A549 (cell line): ENCODE data around the gene KDELR3. TPM values are rescaled to one million over a fixed set of nuclear protein-coding genes. Genes with fewer than 3 reads are reported as not detected.
A peak's percentile ranks its signal among the peaks of the same experiment; 100 is the strongest.

Source experiments
- ATAC-seq, 2 experiments: fragments of 200-7000 bp in 1 of 2; fragments of >200 bp in 1 of 2; cut with Nextera tagmentation in 1 of 2; cut with Tn5 transposase in 1 of 2; 3 replicates each; pipeline versions ENCODE4 v1.8.0 to v1.9.1; 2018 to 2020; ENCODE audit warnings: mild to moderate bottlenecking in 1 of 2, moderate library complexity in 1 of 2
- CTCF ChIA-PET: fragments of 300-600 bp; sonication (Branson Sonifier 250); formaldehyde crosslinking; extraction: SDS; loops from one replicate; lab custom pipeline; 2021; ENCODE audit warnings: antibody characterized with exemption, inconsistent platforms; lab: Yijun Ruan, JAX
- POLR2A ChIA-PET: fragments of 350-600 bp; formaldehyde crosslinking; extraction: SDS; loops from one replicate; lab custom pipeline; 2021; ENCODE audit warnings: antibody characterized with exemption, inconsistent platforms; lab: Yijun Ruan, JAX
- DNase-seq, 2 experiments: peaks; one replicate each; pipeline versions ENCODE4 v3.0.0 to v3.0.0-alpha.2; 2011 to 2016; ENCODE audit warnings: low read depth in 1 of 2, low spot score in 1 of 2
- FAIRE-seq: peaks from 2 replicates; lab custom pipeline; 2011; peaks lifted over from hg19 to GRCh38; lab: Jason Lieb, UNC
- H3K27ac ChIP-seq, 2 experiments: fragments of >200 bp; sonication (Bioruptor Twin); formaldehyde crosslinking; 3 replicates each; pipeline ENCODE4 v1.5.1; 2016 to 2017
- H3K4me1 ChIP-seq: fragments of >200 bp; sonication (Bioruptor Twin); formaldehyde crosslinking; 3 replicates; pipeline ENCODE4 v1.6.1; 2016
- H3K4me2 ChIP-seq: fragments of >200 bp; sonication (Bioruptor Twin); formaldehyde crosslinking; 3 replicates; pipeline ENCODE4 v1.6.1; 2016
- H3K4me3 ChIP-seq: fragments of >200 bp; sonication (Bioruptor Twin); formaldehyde crosslinking; 3 replicates; pipeline ENCODE4 v1.5.1; 2016
- H3K9me3 ChIP-seq: fragments of >200 bp; sonication (Bioruptor Twin); formaldehyde crosslinking; 3 replicates; pipeline ENCODE4 v1.6.1; 2016
- CBX8 ChIP-seq: fragments of 200-600 bp; sonication (generic); IDR thresholded peaks from 2 replicates; pipeline ENCODE4 v1.6.1; 2016
- CHD2 ChIP-seq: fragments of 150-350 bp; IDR thresholded peaks from 2 replicates; pipeline ENCODE4 v1.6.1; 2014; ENCODE audit warnings: low read length; ENCODE audit not compliant: partially characterized antibody
- CHD4 ChIP-seq: fragments of 200-600 bp; sonication (generic); IDR thresholded peaks from 2 replicates; pipeline ENCODE4 v1.6.1; 2016; ENCODE audit warnings: antibody characterized with exemption, mild to moderate bottlenecking, borderline replicate concordance
- EHMT2 ChIP-seq: fragments of 200-600 bp; sonication (generic); IDR thresholded peaks from 2 replicates; pipeline ENCODE4 v1.6.1; 2016; ENCODE audit warnings: antibody characterized with exemption, low read depth, mild to moderate bottlenecking, moderate library complexity
- ESRRA ChIP-seq: fragments of 150-350 bp; IDR thresholded peaks from 2 replicates; pipeline ENCODE4 v1.6.1; 2014; ENCODE audit warnings: mild to moderate bottlenecking, low read length, borderline replicate concordance
- FOSB ChIP-seq: fragments of 250-450 bp; sonication (Bioruptor Pico); IDR thresholded peaks from 2 replicates; pipeline ENCODE4 v1.5.0; 2020; ENCODE audit warnings: mild to moderate bottlenecking, moderate library complexity
- FOSL2 ChIP-seq, 2 experiments: fragments of 450-650 bp in 1 of 2; fragments of >200 bp in 1 of 2; sonication (Bioruptor Twin) in 1 of 2; formaldehyde crosslinking; IDR thresholded peaks; 2 replicates each; pipeline versions ENCODE4 v1.5.0 to v1.6.1; 2016 to 2020; ENCODE audit warnings: mild to moderate bottlenecking in 1 of 2, moderate library complexity in 1 of 2
- FOXS1 ChIP-seq: fragments of 250-450 bp; sonication (Bioruptor Pico); IDR thresholded peaks from 2 replicates; pipeline ENCODE4 v1.5.0; 2020; ENCODE audit warnings: mild to moderate bottlenecking, moderate library complexity
- HDAC2 ChIP-seq: fragments of 200-600 bp; sonication (generic); IDR thresholded peaks from 2 replicates; pipeline ENCODE4 v1.6.1; 2016
- HOXB13 ChIP-seq: fragments of 250-450 bp; sonication (Bioruptor Pico); IDR thresholded peaks from 2 replicates; pipeline ENCODE4 v1.5.0; 2020; ENCODE audit warnings: low read depth, mild to moderate bottlenecking, moderate library complexity
- KDM1A ChIP-seq: fragments of 200-600 bp; sonication (generic); IDR thresholded peaks from 2 replicates; pipeline ENCODE4 v1.6.1; 2016; ENCODE audit warnings: low read depth, mild to moderate bottlenecking
- KDM5A ChIP-seq: fragments of 200-600 bp; sonication (generic); IDR thresholded peaks from 2 replicates; pipeline ENCODE4 v1.6.1; 2016; ENCODE audit warnings: antibody characterized with exemption, mild to moderate bottlenecking
- MAFK ChIP-seq: fragments of 450-650 bp; IDR thresholded peaks from 2 replicates; pipeline ENCODE4 v1.6.1; 2014; ENCODE audit not compliant: partially characterized antibody
- MAX ChIP-seq: IDR thresholded peaks from 2 replicates; pipeline ENCODE4 v1.6.1; 2012
- NFE2L2 ChIP-seq: fragments of 150-350 bp; conservative IDR thresholded peaks from 2 replicates; pipeline ENCODE4 v1.6.1; 2014; ENCODE audit warnings: low read length
- PBX3 ChIP-seq: IDR thresholded peaks from 2 replicates; pipeline ENCODE4 v1.6.1; 2012
- POLR2AphosphoS2 ChIP-seq: conservative IDR thresholded peaks from 2 replicates; pipeline ENCODE4 v1.6.1; 2012; ENCODE audit warnings: low read length, improper control_type of control experiment, inconsistent platforms
- RAD21 ChIP-seq, 2 experiments: fragments of >200 bp in 1 of 2; sonication (Bioruptor Twin) in 1 of 2; formaldehyde crosslinking in 1 of 2; IDR thresholded peaks in 1 of 2; conservative IDR thresholded peaks in 1 of 2; 2 replicates in 1 of 2; 3 replicates in 1 of 2; pipeline ENCODE4 v1.6.1; 2012 to 2018; ENCODE audit warnings: inconsistent platforms in 1 of 2
- RARB ChIP-seq: fragments of 250-450 bp; sonication (Bioruptor Pico); IDR thresholded peaks from 2 replicates; pipeline ENCODE4 v1.8.0; 2021; ENCODE audit warnings: mild to moderate bottlenecking, moderate library complexity
- RNF2 ChIP-seq: fragments of 200-600 bp; sonication (generic); IDR thresholded peaks from 2 replicates; pipeline ENCODE4 v1.6.1; 2016; ENCODE audit warnings: low read depth, mild to moderate bottlenecking, antibody characterized with exemption, moderate library complexity, borderline replicate concordance
- ZC3H11A ChIP-seq: fragments of 450-650 bp; IDR thresholded peaks from 2 replicates; pipeline ENCODE4 v1.6.1; 2014; ENCODE audit warnings: antibody characterized with exemption, mild to moderate bottlenecking
- ZFP36 ChIP-seq: fragments of 450-650 bp; IDR thresholded peaks from 2 replicates; pipeline ENCODE4 v1.6.1; 2014; ENCODE audit warnings: borderline replicate concordance; ENCODE audit not compliant: partially characterized antibody
- WGBS: methylation state at CpG from one replicate; pipeline ENCODE4 v1.1.6; 2017; ENCODE audit errors: missing lambda C conversion rate; 5-methylcytosine and 5-hydroxymethylcytosine counted together
- polyA plus RNA-seq, 4 experiments: library from polyadenylated mRNA; depleted of rRNA in 3 of 4; stranded (reverse); fragments of >200 nt; fragmentation: RNase III in 1 of 4; extraction: RNeasy Plus Mini Kit Qiagen cat#74134 plus additional on column Dnase treatment in 1 of 4; gene quantifications; 2 replicates in 3 of 4; 3 replicates in 1 of 4; pipeline ENCODE4 v1.2.3, GENCODE V29; 2011 to 2017
- TF ChIP-seq, protein P1 (sequence below): fragments of >200 bp; sonication (Bioruptor Twin); formaldehyde crosslinking; IDR thresholded peaks from 2 replicates; pipeline ENCODE4 v1.6.1; 2016
- TF ChIP-seq, protein P2 (sequence below): fragments of 250-450 bp; sonication (Bioruptor Pico); IDR thresholded peaks from 2 replicates; pipeline ENCODE4 v1.5.0; 2020; ENCODE audit warnings: low read depth, mild to moderate bottlenecking, moderate library complexity

The KDELR3 gene
- polyA plus RNA-seq, 2 of the 4 experiments (the other 2 are of a cell fraction), result 12.2 to 32.8 TPM

DNA sequence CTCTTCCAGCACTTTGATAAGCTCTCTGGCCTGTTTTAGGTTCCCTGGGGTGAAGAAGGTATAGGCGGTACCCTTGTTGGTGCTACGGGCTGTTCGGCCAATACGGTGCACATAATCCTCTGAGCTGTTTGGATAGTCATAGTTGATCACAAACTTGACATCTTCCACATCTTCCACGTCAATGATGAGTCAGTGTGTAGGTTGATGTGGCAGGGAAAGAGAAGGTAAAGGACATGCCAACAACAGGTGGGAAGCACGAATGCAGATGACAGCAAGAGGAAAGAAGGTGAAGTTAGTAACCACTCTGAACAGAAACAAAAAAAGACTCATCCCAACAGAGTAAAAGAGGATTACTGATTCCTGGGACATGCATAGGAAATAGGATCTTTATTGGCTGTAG, 20.1 kb downstream of the KDELR3 start:
- no peak for DNase-seq
- CTCF ChIA-PET, result no interaction called here
- Histone ChIP-seq H3K9me3 (no peaks in the 10 kb centered on the region), H3K4me2 (no peak overlapping the region), H3K4me1 (peaks cover 26% of the 10 kb centered on the region), H3K4me3 (no peak overlapping the region), H3K27ac (no peak overlapping the region)
- FAIRE-seq, result no peak
- TF ChIP-seq ZC3H11A (no peak), FOXS1 (CRISPR knock-in tag) (no peak), CHD2 (no peak), CHD4 (no peak), RNF2 (no peak), KDM1A (no peak)
- TF ChIP-seq, protein P1, sequence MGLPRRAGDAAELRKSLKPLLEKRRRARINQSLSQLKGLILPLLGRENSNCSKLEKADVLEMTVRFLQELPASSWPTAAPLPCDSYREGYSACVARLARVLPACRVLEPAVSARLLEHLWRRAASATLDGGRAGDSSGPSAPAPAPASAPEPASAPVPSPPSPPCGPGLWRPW, result no peak
- ATAC-seq, result no peak
- 88% methylated on average over 6 of the region's 6 CpGs for WGBS
- POLR2A ChIA-PET, result no interaction called here

DNA sequence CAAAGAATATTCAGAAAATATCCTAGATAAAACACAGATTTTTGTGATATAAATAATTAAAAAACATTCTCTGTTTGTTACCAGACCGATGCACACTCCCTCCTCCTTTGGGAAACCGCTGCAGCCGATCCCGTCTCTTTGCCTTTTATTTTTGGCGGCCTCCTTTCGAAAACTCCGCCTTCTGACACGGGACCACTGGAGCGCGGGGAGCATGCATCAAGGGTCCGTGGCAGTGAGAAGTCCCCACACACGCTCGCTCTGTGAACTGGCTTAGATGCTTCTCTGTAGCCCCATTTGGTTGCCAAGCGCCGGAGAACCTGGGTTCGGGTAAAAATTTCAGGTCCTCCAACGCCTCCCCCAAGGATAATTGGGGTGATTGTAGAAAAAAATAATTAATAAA, 21.2 kb downstream of the KDELR3 start:
- Histone ChIP-seq H3K4me2 (no peak overlapping the region), H3K4me1 (peaks cover 35% of the 10 kb centered on the region), H3K27ac (no peak overlapping the region), H3K9me3 (no peaks in the 10 kb centered on the region), H3K4me3 (no peak overlapping the region)
- CTCF ChIA-PET, result interaction anchor here (1.4 to 1.6 kb wide), 2 partner anchors 10 to 13 kb away, joined by 4 read pairs; no protein-coding TSS in a partner anchor
- POLR2A ChIA-PET, result no interaction called here
- DNase-seq (no peak), ATAC-seq (no peak), FAIRE-seq (no peak)
- TF ChIP-seq KDM1A, result no peak
- no peak for TF ChIP-seq CHD4
- TF ChIP-seq RAD21 (conservative IDR thresholded peaks at IDR 0.05 in 1 of 2, IDR thresholded peaks at IDR 0.05 in 1 of 2), result no peak
- no peak for TF ChIP-seq KDM5A
- no peak for TF ChIP-seq ZFP36
- TF ChIP-seq POLR2AphosphoS2, result no peak
- no peak for TF ChIP-seq MAFK
- no peak for TF ChIP-seq ESRRA
- no peak for TF ChIP-seq HDAC2
- TF ChIP-seq HOXB13 (CRISPR knock-in tag), result no peak
- no peak for TF ChIP-seq FOXS1 (CRISPR knock-in tag)
- TF ChIP-seq, protein P2, sequence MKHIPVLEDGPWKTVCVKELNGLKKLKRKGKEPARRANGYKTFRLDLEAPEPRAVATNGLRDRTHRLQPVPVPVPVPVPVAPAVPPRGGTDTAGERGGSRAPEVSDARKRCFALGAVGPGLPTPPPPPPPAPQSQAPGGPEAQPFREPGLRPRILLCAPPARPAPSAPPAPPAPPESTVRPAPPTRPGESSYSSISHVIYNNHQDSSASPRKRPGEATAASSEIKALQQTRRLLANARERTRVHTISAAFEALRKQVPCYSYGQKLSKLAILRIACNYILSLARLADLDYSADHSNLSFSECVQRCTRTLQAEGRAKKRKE (CRISPR knock-in tag), result no peak
- TF ChIP-seq NFE2L2, result no peak
- TF ChIP-seq FOSB, result no peak
- no peak for TF ChIP-seq FOSL2 (IDR thresholded peaks at IDR 0.05)
- no peak for TF ChIP-seq FOSL2 (CRISPR knock-in tag; IDR thresholded peaks at IDR 0.05)
- TF ChIP-seq RARB, result no peak
- no peak for TF ChIP-seq EHMT2
- whole genome bisulfite sequencing, result 96% methylated on average over 17 of the region's 17 CpGs

GRCh38 chr22:38489561-38490145, 21.8 kb downstream of the KDELR3 start:
- no peak overlapping the region for H3K4me3 ChIP-seq
- TF ChIP-seq MAX, result no peak
- TF ChIP-seq CBX8, result no peak
- TF ChIP-seq PBX3, result no peak
- POLR2A ChIA-PET, result no interaction called here
- 92% methylated on average over 7 of the region's 7 CpGs for WGBS
- DNase-seq (no peak), ATAC-seq (no peak), FAIRE-seq (no peak)
- H3K9me3 ChIP-seq, result no peaks in the 10 kb centered on the region
- CTCF ChIA-PET, result interaction anchor here (1.4 to 1.9 kb wide), 3 partner anchors 9 to 82 kb away, joined by 4 to 6 read pairs (median 4); no protein-coding TSS in a partner anchor
- H3K4me1 ChIP-seq, result peaks cover 35% of the 10 kb centered on the region
- H3K4me2 ChIP-seq, result no peak overlapping the region
- H3K27ac ChIP-seq, result peak overlapping the region in 1 of 2 experiments; percentile 55; a peak in 1 of 6 replicates
